SK-N-DZ (cell line): ENCODE measurements around the gene HDAC4.

Source experiments
- DNase-seq: peaks from one replicate; pipeline ENCODE4 v3.0.0-alpha.2; 2015; ENCODE audit warnings: low spot score

Gene HDAC4

GRCh38 chr2:239354132-239354790 is 46.6 kb downstream of the HDAC4 start:
- no peak for DNase-seq

- no peak for DNase-seq
Measured at GRCh38 chr2:239353692-239354091, 47.1 kb downstream of the HDAC4 start.

- no peak for DNase-seq
Measured at GRCh38 chr2:239351687-239352086, 49.1 kb downstream of the HDAC4 start.

GRCh38 chr2:239349453-239350135 is 51.2 kb downstream of the HDAC4 start:
- DNase-seq, result no peak

DNA sequence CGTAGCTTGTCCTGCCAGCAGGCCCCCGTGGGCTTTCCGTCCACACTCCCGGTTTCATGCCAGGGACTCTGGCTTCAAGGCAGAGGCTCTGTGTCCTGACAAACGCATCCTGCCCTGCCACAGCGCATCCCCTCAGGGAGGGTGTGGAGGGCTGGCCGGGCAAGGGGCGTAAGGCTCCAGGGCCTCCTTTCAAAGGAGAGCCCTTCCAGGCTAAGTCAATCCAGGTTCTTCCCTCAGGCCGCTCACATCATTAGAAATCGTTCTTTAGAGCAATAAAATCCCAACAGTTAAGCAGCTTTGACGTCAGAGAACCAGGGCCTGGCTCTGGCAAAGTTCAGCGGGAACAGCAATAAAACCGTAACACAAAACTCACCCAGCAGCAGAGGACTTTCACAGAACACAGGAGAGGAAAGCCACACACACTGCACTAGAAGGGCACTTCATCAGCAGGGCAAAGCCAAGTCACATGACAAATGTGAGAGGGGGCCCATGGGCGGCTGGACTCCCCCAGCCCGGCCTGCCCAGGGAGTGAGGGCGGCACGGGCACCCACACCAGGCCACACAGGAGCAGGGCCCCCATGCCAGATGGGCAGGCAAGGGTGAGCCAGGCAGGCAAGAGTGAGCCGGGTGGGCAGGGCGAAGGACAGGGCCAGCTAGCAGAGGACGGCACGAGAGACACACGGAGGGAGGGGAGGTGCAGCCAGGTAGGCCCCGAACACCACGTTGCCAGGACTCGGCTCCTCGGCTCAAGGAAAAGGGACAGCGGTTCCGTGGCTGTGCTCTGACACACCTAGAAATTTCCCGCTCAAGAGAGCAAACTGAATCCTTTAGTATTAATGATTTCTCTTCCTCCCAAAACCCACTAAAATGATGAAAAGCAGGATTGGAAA is 52.0 kb downstream of the HDAC4 start:
- DNase-seq, result no peak

DNA sequence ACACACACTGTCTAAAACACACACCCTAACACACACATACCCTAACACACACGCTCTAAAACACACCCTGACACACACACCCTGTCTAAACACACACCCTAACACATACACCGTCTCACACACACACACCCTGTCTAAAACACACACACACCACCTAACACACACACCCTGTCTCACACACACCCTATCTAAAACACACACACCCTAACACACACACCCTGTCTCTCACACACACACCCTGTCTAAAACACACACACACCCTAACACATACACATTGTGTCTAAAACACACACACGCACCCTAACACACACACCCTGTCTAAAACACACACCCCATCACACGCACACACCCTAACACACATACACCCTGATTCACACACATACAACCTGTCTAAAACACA is 54.1 kb downstream of the HDAC4 start:
- DNase-seq, result no peak

DNA sequence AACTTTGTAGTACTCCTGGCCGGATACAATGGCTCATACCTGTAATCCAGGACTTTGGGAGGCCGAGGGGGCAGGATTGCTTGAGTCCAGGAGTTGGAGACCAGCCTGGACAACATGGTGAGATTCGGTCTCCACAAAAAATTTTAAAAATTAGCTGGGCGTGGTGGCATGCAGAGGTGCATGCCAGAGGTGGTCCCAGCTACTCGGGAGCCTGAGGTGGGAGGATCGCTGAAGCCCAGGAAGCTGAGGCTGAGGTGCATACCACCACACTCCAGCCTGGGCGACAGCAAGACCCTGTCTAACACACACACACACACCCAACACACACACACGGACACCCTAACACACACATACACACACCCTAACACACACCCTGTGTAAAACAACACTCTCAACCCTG is 55.6 kb downstream of the HDAC4 start:
- no peak for DNase-seq

DNA sequence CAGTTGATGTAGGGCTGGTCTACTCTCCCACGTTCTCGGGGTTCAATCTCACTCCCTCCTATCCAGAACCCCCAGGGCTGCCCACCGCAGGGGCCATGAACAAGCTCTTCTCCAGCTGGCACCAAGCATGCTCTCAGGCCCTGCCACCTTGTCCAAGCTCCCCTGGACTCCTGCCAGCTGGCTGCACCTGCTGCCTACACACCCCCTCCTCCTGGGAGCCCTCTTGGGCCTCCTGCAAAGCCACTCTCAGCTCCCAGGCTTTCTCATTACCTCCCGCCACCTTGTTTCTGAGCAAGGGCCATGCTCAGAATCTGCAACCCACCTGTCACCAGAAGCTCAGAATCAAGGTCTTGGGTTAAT is 56.0 kb downstream of the HDAC4 start:
- DNase-seq, result no peak

- no peak for DNase-seq
Measured at GRCh38 chr2:239343946-239344856, 56.6 kb downstream of the HDAC4 start.

- no peak for DNase-seq
Measured at GRCh38 chr2:239343460-239343859, 57.4 kb downstream of the HDAC4 start.

DNA sequence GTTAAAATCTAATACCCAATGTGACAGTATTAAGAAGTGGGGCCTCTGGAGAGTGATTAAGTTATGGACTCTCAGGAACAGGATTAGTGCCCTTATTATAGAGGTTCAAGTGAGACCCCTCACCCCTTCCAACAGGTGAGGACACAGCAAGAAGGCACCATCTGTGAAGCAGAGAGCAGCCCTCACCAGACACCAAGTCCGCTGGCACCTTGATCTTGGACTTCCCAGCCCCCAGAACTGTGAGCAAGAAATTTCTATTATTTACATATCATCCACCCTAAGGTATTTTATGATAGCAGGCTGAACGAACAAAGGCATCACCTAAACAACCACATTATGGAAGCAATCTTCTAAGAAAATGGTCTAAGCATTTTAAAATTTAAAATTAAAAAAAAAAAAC is 59.0 kb downstream of the HDAC4 start:
- DNase-seq, result no peak

DNA sequence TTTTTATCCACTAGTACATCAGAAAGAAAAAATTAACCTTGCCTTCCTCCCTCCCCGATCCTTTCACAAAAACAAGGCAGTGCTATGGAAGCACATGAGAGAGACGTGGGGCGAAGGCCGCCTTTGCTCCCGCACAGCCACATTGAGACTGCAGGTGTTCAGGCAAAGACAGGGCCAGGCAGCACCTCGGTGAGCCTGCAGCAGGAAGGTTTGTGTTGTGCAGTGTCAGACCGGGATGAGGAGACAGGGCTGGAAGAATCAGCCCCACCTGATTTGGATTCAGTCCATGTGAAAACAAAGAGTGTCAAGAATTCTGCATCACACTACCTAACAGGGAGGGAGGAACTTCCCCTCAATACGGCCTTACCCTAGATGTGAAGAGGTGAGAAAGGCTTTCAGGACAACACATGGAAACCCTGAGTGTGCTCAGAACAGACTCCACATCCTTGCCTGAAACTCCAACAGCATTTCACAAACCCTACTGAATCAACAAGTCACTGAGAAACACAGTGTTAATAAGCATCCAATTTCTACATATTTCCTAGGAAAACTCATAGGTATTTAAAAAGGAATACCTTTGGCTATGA is 59.6 kb downstream of the HDAC4 start:
- no peak for DNase-seq

DNA sequence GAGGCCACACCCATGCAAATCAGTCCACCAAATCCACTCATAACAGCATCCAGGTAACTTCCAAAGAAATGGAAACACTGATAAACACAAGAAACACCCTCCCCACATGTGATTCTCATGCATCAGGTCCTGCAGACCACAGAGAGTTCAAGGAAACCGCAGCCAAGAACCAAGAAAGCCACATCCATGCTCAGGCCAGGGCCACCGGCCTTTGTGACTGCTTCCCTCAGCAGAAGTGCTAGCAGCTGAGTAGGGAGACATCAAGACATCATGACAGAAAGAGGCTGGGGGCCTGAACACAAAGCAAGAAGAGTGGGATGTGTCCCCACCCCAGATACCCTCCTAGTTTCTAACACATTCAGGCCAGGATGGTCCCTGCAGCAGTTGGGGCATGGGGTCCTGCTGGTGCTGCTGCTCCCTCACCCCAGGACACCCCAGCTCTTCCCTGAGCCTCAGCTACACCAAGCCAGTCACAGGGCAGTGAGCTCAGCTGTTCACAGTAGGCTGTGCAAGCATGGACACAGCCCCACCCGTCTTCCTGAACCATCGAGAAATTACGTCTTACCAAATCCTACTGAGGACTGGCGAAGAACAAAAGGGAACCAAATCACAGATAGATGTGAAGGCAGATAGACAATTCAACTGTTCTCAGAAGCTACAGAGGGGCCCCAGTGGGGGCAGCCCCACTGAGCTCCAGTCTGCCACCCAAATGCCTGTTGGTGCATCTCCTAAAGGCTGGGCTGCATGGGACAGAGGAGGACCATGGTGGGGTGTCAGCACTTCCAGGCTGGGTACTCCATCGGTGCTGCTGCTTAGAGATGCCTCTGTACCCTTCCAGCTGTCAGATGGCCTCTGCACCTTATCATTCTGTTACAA is 60.9 kb downstream of the HDAC4 start:
- DNase-seq, result no peak

- no peak for DNase-seq
Measured at GRCh38 chr2:239339241-239339640, 61.6 kb downstream of the HDAC4 start.

DNA sequence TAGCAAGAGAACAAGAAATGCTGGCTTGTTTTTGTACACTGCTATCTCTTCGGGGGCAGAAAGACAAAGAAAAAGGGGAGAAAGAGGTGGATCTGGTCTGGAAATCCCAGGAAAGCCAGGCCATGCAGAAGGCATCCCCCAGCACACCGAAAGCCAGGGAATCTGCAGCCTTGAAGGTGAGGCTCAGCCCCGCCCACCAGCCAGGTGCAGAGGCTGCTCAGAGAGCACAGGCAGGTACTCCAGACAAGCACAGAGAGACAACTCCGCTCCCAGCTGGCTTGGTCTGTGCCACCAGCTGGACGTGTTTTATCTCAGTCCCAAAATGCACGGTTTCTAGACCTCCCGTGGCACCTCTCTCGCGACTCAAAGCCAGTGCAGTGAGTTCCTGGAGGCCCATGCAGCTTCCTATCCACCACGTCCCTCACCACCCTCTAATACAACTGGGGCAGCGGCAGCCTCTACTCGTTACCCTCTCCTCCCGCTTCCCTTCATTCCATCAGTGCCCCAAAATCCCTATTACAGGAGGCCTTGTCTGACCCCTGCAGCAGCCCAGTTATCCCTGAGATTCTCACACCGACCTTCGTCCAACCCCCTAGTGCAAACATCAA is 62.8 kb downstream of the HDAC4 start:
- no peak for DNase-seq

DNA sequence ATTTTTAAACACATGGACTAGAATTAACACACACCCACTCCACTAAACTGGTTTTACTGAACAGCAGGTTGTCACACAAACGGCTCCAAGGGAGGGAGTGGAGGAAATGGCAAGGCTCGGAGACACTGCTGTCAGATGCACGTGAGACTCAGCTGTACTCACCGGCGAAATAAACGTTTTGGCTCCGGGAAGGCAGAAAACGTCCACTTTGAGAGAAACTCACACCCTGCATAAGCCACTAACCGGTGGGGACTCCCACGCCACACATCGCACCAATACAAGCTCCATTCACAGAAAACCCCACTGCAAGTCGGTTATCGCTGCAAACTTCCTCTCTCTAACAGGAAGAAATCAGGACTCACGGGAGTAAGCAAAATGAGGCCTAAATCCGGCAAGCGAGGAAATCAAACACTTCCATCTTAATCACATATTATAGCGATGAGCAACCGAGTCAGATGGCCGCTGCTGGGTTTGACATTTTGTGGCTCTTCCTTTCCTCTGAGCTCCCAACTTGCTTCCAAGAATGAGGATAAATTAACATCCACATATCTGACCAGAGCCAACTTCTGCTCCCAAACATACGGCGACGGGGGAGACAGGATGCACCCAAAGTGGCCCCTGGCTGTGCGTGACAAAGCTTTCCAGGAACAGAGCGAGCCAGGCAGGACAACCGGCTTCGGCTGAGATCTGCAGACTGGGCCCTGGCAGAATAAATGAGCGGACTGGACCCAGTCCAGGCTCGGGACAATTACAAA is 63.5 kb downstream of the HDAC4 start:
- no peak for DNase-seq

DNA sequence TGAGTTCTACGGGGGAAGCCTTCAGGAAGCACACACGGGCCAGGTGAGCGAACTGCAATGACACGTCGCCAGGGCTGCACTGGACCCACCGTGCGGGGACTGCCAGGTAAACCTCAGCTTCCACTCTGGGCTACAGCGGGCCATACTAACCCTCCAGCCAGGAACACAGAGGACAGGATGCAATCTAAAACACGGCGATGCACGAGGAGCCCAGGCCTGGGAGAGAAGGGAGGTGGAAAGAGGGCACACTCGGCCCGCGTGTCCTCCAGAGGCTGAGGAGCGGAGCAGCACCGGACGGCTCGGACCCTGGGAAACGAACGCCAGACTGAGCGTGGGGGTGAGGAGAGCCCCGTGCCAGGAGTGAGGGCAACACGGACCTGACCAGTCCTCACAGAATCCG is 69.3 kb downstream of the HDAC4 start:
- DNase-seq, result no peak

- DNase-seq, result no peak
Measured at GRCh38 chr2:239330836-239331235, 70.0 kb downstream of the HDAC4 start.

GRCh38 chr2:239329972-239330572 is 70.7 kb downstream of the HDAC4 start:
- DNase-seq, result no peak
